ENCODE measurements around the gene SHMT1.
"Not testable (repeated sequence)": the region's sequence is repeated elsewhere in the genome, so short reads cannot be mapped to it uniquely, and the experiment has no call there.

GRCh38 chr17:18383079-18383481, 19.7 kb upstream of the SHMT1 start:
- not testable (repeated sequence) for TF ChIP-seq POLR2A, CTCF (IDR thresholded peaks at IDR 0.05)
